Neural progenitor cell (in vitro differentiated cells): ENCODE results near the gene OR1J2.

ENCODE experiments used
- EZH2 ChIP-seq: fragments of 200-600 bp; sonication (generic); IDR thresholded peaks from 2 replicates; pipeline ENCODE4 v1.6.1; 2017; ENCODE audit warnings: antibody characterized with exemption, mild to moderate bottlenecking, moderate library complexity
- TF ChIP-seq, protein P1 (sequence below): fragments of 200-600 bp; sonication (generic); IDR thresholded peaks from 2 replicates; pipeline ENCODE4 v1.5.1; 2017; ENCODE audit warnings: antibody characterized with exemption, mild to moderate bottlenecking

DNA sequence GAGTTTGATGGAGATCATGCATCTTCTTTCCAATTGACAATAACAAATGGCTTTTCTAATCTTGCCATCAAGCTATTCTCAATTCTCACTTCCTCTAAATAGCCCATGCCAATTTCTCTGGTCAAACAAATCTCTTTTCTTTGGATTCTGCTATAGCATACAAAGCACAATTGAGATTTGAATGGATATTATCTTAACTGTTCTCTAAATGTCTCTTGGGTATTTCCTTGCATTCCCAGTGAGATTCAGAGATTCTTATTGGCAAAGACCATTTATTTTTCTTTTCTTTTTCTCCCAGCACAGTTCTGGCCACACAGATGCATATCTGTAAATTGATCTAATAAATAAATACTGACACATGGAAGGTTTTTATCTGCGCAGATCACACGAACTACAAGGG, 42.2 kb downstream of the OR1J2 start, which contains the start of gene OR1N2:
- TF ChIP-seq, protein P1, sequence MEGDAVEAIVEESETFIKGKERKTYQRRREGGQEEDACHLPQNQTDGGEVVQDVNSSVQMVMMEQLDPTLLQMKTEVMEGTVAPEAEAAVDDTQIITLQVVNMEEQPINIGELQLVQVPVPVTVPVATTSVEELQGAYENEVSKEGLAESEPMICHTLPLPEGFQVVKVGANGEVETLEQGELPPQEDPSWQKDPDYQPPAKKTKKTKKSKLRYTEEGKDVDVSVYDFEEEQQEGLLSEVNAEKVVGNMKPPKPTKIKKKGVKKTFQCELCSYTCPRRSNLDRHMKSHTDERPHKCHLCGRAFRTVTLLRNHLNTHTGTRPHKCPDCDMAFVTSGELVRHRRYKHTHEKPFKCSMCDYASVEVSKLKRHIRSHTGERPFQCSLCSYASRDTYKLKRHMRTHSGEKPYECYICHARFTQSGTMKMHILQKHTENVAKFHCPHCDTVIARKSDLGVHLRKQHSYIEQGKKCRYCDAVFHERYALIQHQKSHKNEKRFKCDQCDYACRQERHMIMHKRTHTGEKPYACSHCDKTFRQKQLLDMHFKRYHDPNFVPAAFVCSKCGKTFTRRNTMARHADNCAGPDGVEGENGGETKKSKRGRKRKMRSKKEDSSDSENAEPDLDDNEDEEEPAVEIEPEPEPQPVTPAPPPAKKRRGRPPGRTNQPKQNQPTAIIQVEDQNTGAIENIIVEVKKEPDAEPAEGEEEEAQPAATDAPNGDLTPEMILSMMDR: no peak
- TF ChIP-seq EZH2: no peak
